RWPE1 (cell line): ENCODE results near the gene ASCL2.

Experiments
- CTCF ChIA-PET: fragments of 350-600 bp; sonication (Branson Sonifier 250); formaldehyde crosslinking; extraction: SDS; loops from one replicate; lab custom pipeline; 2021; lab: Yijun Ruan, JAX
- POLR2A ChIA-PET: fragments of 400-600 bp; formaldehyde crosslinking; extraction: SDS; loops from one replicate; lab custom pipeline; 2020; ENCODE audit warnings: antibody characterized with exemption; ENCODE audit not compliant: low non-redundant PET; lab: Yijun Ruan, JAX
- DNase-seq: peaks from one replicate; pipeline ENCODE4 v3.0.0; 2012; ENCODE audit warnings: low spot score
- H3K27ac ChIP-seq: fragments of 450-650 bp; 2 replicates; pipeline ENCODE4 v1.5.1; 2017
- CTCF ChIP-seq: fragments of 450-650 bp; conservative IDR thresholded peaks from 2 replicates; pipeline ENCODE4 v1.5.1; 2017; ENCODE audit warnings: low read depth, mild to moderate bottlenecking

Gene ASCL2

GRCh38 chr11:2235588-2236326 lies 34.6 kb downstream of the ASCL2 start:
- POLR2A ChIA-PET = no interaction called here

GRCh38 chr11:2234963-2235362 lies 35.4 kb downstream of the ASCL2 start:
- TF ChIP-seq CTCF = no peak
- ChIA-PET CTCF (interaction anchor here (0.6 to 0.7 kb wide), 2 partner anchors 9 to 330 kb away, joined by 4 to 5 read pairs; no protein-coding TSS in a partner anchor), POLR2A (no interaction called here)
- DNase-seq = no peak
- H3K27ac ChIP-seq = no peak overlapping the region

More at GRCh38 chr11:2235588-2236326, 34.6 kb downstream of the ASCL2 start:
- no peak overlapping the region for H3K27ac ChIP-seq
- TF ChIP-seq CTCF = no peak
- no peak for DNase-seq
- CTCF ChIA-PET = interaction anchor here (0.6 kb wide), 1 partner anchor 9 kb away, joined by 5 read pairs; no protein-coding TSS in a partner anchor

- CTCF ChIA-PET = interaction anchor here (0.7 kb wide), 1 partner anchor 329 kb away, joined by 4 read pairs; no protein-coding TSS in a partner anchor
- no peak for TF ChIP-seq CTCF
- POLR2A ChIA-PET = no interaction called here
- no peak overlapping the region for H3K27ac ChIP-seq
- no peak for DNase-seq
These were observed 36.5 kb downstream of the ASCL2 start for GRCh38 chr11:2233693-2234455.

- TF ChIP-seq CTCF = no peak
- POLR2A ChIA-PET = no interaction called here
- CTCF ChIA-PET = no interaction called here
- H3K27ac ChIP-seq = no peak overlapping the region
- no peak for DNase-seq
These were observed 40.6 kb downstream of the ASCL2 start for GRCh38 chr11:2229713-2230297.

GRCh38 chr11:2224254-2224653 lies 46.1 kb downstream of the ASCL2 start:
- no peak overlapping the region for H3K27ac ChIP-seq
- ChIA-PET CTCF (no interaction called here), POLR2A (no interaction called here)
- DNase-seq = no peak
- TF ChIP-seq CTCF = no peak

- TF ChIP-seq CTCF = no peak
- ChIA-PET POLR2A (no interaction called here), CTCF (no interaction called here)
- H3K27ac ChIP-seq = no peak overlapping the region
- DNase-seq = no peak
These were observed 47.1 kb downstream of the ASCL2 start for GRCh38 chr11:2223153-2223794.
